ENCODE data around the gene TNFRSF12A. TPM values are rescaled to one million over a fixed set of nuclear protein-coding genes. Genes with fewer than 3 reads are reported as not detected.

The TNFRSF12A gene
- total and polyA plus RNA-seq, 9 of the 15 experiments (the other 6 are each of a cell fraction or from before 2014, with no cell fraction given), result 0.41 to 61.8 (median 26.5) TPM

GRCh38 chr16:3007059-3007956 lies 12.9 kb upstream of the TNFRSF12A start (continued):
- TF ChIP-seq PATZ1 (CRISPR knock-in tag; IDR thresholded peaks at IDR 0.05; ENCODE audit: borderline replicate concordance) (peak; percentile 75; the same call in 1 of the 2 replicates), GABPB1 (CRISPR knock-in tag; IDR thresholded peaks at IDR 0.05) (peak; percentile 51; the same call in 1 of the 2 replicates), ARID3A (IDR thresholded peaks at IDR 0.05; ENCODE audit: borderline replicate concordance, low read depth, low read length) (no peak), GTF2B (IDR thresholded peaks at IDR 0.05; ENCODE audit: extremely low read depth, insufficient read length) (no peak), MLX (CRISPR knock-in tag; conservative IDR thresholded peaks at IDR 0.05) (no peak), HIVEP1 (CRISPR knock-in tag; IDR thresholded peaks at IDR 0.05) (no peak), CGGBP1 (CRISPR knock-in tag; IDR thresholded peaks at IDR 0.05) (no peak), ILK (tag; IDR thresholded peaks at IDR 0.05; ENCODE audit: borderline replicate concordance, low read depth) (no peak), THAP12 (CRISPR knock-in tag; IDR thresholded peaks at IDR 0.05) (no peak), ID3 (CRISPR knock-in tag; IDR thresholded peaks at IDR 0.05) (no peak), ID3 (tag; IDR thresholded peaks at IDR 0.05) (0 out of 2 replicates have a peak, but pooled peaks have one; percentile 19), FUS (optimal IDR thresholded peaks at IDR 0.05; ENCODE audit: low read depth, low read length) (no peak), POLR2G (IDR thresholded peaks at IDR 0.05; ENCODE audit: low read depth, low read length) (peak; percentile 35; the same call in 1 of the 2 replicates), FOXK2 (conservative IDR thresholded peaks at IDR 0.05 in 1 of 2, IDR thresholded peaks at IDR 0.05 in 1 of 2; ENCODE audit: low read depth in 2 of 2) (peak; percentile 59 to 61), SMARCE1 (IDR thresholded peaks at IDR 0.05) (no peak), ZBTB1 (CRISPR knock-in tag; IDR thresholded peaks at IDR 0.05; ENCODE audit: borderline replicate concordance, low read depth) (peak; percentile 38; the same call in 1 of the 2 replicates)

All from K562 (cell line).